SK-N-SH (cell line): ENCODE results near the gene ADAMTS16. TPM values are rescaled to one million over a fixed set of nuclear protein-coding genes. Genes with fewer than 3 reads are reported as not detected.

Experiments used
- CTCF ChIA-PET: fragments of 300-600, 350-600 bp; formaldehyde crosslinking; extraction: SDS; loops from one replicate; lab custom pipeline; 2021; lab: Yijun Ruan, JAX
- POLR2A ChIA-PET: fragments of 350-600 bp; sonication (Branson Sonifier 250); formaldehyde crosslinking; extraction: SDS; loops from one replicate; lab custom pipeline; 2020; ENCODE audit warnings: antibody characterized with exemption, inconsistent platforms; lab: Yijun Ruan, JAX
- DNase-seq: peaks from one replicate; pipeline ENCODE4 v3.0.0; 2012
- H2AFZ ChIP-seq: fragments of 200-600 bp; sonication (generic); 2 replicates; pipeline ENCODE4 v1.8.1; 2016; ENCODE audit warnings: antibody characterized with exemption, mild to moderate bottlenecking, low read depth
- H3F3A ChIP-seq: fragments of 200-600 bp; sonication (generic); replicated peaks from 2 replicates; pipeline ENCODE3; 2016; ENCODE audit warnings: antibody characterized with exemption, mild to moderate bottlenecking; ENCODE audit not compliant: insufficient read depth
- H3K27ac ChIP-seq, 2 experiments: fragments of 200-500 bp in 1 of 2; fragments of 200-600 bp in 1 of 2; sonication (Bioruptor generic) in 1 of 2; sonication (generic), shearing (Covaris generic) in 1 of 2; 2 replicates each; pipeline versions ENCODE4 v1.5.1 to v1.6.1; 2014 to 2016; ENCODE audit warnings: low read depth in 2 of 2, inconsistent platforms in 1 of 2, low read length in 1 of 2, mild to moderate bottlenecking in 1 of 2, mixed read lengths in 1 of 2
- H3K27me3 ChIP-seq: fragments of 200-600 bp; sonication (generic), shearing (Covaris generic); 2 replicates; pipeline ENCODE4 v1.6.1; 2016; ENCODE audit warnings: mixed run types; ENCODE audit not compliant: insufficient read depth
- H3K36me3 ChIP-seq, 2 experiments: fragments of 200-500 bp in 1 of 2; fragments of 200-600 bp in 1 of 2; sonication (Bioruptor generic) in 1 of 2; sonication (generic) in 1 of 2; replicated peaks in 1 of 2; 2 replicates each; pipeline versions ENCODE3 to v1.5.1; 2014 to 2016; ENCODE audit warnings: low read length in 1 of 2, mild to moderate bottlenecking in 1 of 2; ENCODE audit not compliant: insufficient read depth in 2 of 2, control insufficient read depth in 1 of 2
- H3K4me1 ChIP-seq, 2 experiments: fragments of 200-500 bp in 1 of 2; fragments of 200-600 bp in 1 of 2; sonication (Bioruptor generic) in 1 of 2; sonication (generic), shearing (Covaris generic) in 1 of 2; 2 replicates each; pipeline versions ENCODE4 v1.5.1 to v1.6.1; 2014 to 2016; ENCODE audit warnings: low read depth in 1 of 2, low read length in 1 of 2, mixed run types in 1 of 2; ENCODE audit not compliant: insufficient read depth in 2 of 2, control insufficient read depth in 1 of 2
- H3K4me2 ChIP-seq: fragments of 200-600 bp; sonication (generic), shearing (Covaris generic); 2 replicates; pipeline ENCODE4 v1.6.1; 2017; ENCODE audit warnings: mixed run types
- H3K4me3 ChIP-seq, 2 experiments: fragments of 200-500 bp in 1 of 2; fragments of 200-600 bp in 1 of 2; sonication (Bioruptor generic) in 1 of 2; sonication (generic), shearing (Covaris generic) in 1 of 2; 2 replicates each; pipeline versions ENCODE4 v1.5.1 to v1.8.1; 2014 to 2016; ENCODE audit warnings: low read depth in 2 of 2, inconsistent platforms in 1 of 2, low read length in 1 of 2, mild to moderate bottlenecking in 1 of 2, mixed read lengths in 1 of 2, moderate library complexity in 1 of 2
- H3K79me2 ChIP-seq: fragments of 200-600 bp; sonication (generic); 2 replicates; pipeline ENCODE4 v1.8.1; 2017; ENCODE audit warnings: mild to moderate bottlenecking; ENCODE audit not compliant: insufficient read depth
- H3K9ac ChIP-seq: fragments of 200-600 bp; sonication (generic); 2 replicates; pipeline ENCODE4 v1.6.1; 2017; ENCODE audit warnings: mixed run types
- H3K9me2 ChIP-seq: fragments of 200-600 bp; sonication (generic); 2 replicates; pipeline ENCODE4 v1.6.1; 2017; ENCODE audit warnings: mixed run types
- H3K9me3 ChIP-seq: fragments of 200-600 bp; sonication (generic); 2 replicates; pipeline ENCODE4 v1.6.1; 2017; ENCODE audit warnings: mixed run types, mild to moderate bottlenecking, moderate library complexity
- H4K20me1 ChIP-seq: fragments of 200-600 bp; sonication (generic); 2 replicates; pipeline ENCODE4 v1.6.1; 2017; ENCODE audit warnings: mild to moderate bottlenecking, mixed run types; ENCODE audit not compliant: insufficient read depth
- FOXM1 ChIP-seq: IDR thresholded peaks from 2 replicates; pipeline ENCODE4 v1.4.0; 2012; ENCODE audit warnings: low read depth, mild to moderate bottlenecking
- JUND ChIP-seq: IDR thresholded peaks from 2 replicates; pipeline ENCODE4 v1.4.0; 2012
- MEF2A ChIP-seq: IDR thresholded peaks from 2 replicates; pipeline ENCODE4 v1.4.0; 2012; ENCODE audit warnings: low read depth, borderline replicate concordance
- MXI1 ChIP-seq: IDR thresholded peaks from 2 replicates; pipeline ENCODE4 v1.6.1; 2012; ENCODE audit warnings: mild to moderate bottlenecking, low read depth, low read length, improper control_type of control experiment
- NFIC ChIP-seq: IDR thresholded peaks from 2 replicates; pipeline ENCODE4 v1.4.0; 2012; ENCODE audit warnings: borderline replicate concordance
- POLR2AphosphoS5 ChIP-seq: IDR thresholded peaks from 2 replicates; pipeline ENCODE4 v1.6.1; 2012; ENCODE audit warnings: low read depth, low read length
- RCOR1 ChIP-seq: fragments of 150-350 bp; IDR thresholded peaks from 2 replicates; pipeline ENCODE4 v1.6.1; 2017; ENCODE audit warnings: antibody characterized with exemption, low read length
- SIN3A ChIP-seq: IDR thresholded peaks from 2 replicates; pipeline ENCODE4 v1.6.1; 2012; ENCODE audit warnings: low read depth, mild to moderate bottlenecking, low read length, moderate library complexity, borderline replicate concordance
- SMC3 ChIP-seq: IDR thresholded peaks from 2 replicates; pipeline ENCODE4 v1.6.1; 2012; ENCODE audit warnings: low read depth, low read length, improper control_type of control experiment
- TAF1 ChIP-seq: IDR thresholded peaks from 2 replicates; pipeline ENCODE4 v1.6.1; 2012; ENCODE audit warnings: low read depth, mild to moderate bottlenecking, low read length, moderate library complexity, borderline replicate concordance
- WGBS: methylation state at CpG from one replicate; pipeline ENCODE4 v1.1.6; 2017; ENCODE audit warnings: low lambda C conversion rate; 5-methylcytosine and 5-hydroxymethylcytosine counted together
- polyA plus RNA-seq, 3 experiments: library from polyadenylated mRNA; depleted of rRNA; stranded (reverse); fragments of >200 nt; gene quantifications; 2 replicates each; pipeline ENCODE4 v1.2.3, GENCODE V29; 2012
- TF ChIP-seq, protein P1 (sequence below): fragments of 150-350 bp; IDR thresholded peaks from 2 replicates; pipeline ENCODE4 v1.6.1; 2017; ENCODE audit warnings: antibody characterized with exemption, low read length, low read depth, borderline replicate concordance
- TF ChIP-seq, protein P2 (sequence below): fragments of 200-600 bp; sonication (generic); IDR thresholded peaks from 2 replicates; pipeline ENCODE4 v1.6.1; 2017; ENCODE audit warnings: antibody characterized with exemption, mild to moderate bottlenecking, moderate library complexity
- TF ChIP-seq, protein P3 (sequence below): fragments of 150-350 bp; IDR thresholded peaks from 2 replicates; pipeline ENCODE4 v1.6.1; 2016; ENCODE audit warnings: mild to moderate bottlenecking, low read depth, low read length
- TF ChIP-seq, protein P4 (sequence below): IDR thresholded peaks from 2 replicates; pipeline ENCODE4 v1.4.0; 2012; ENCODE audit warnings: low read depth, borderline replicate concordance
- TF ChIP-seq, protein P5 (sequence below): IDR thresholded peaks from 2 replicates; pipeline ENCODE4 v1.4.0; 2012; ENCODE audit warnings: low read depth
- TF ChIP-seq, protein P6 (sequence below): IDR thresholded peaks from 2 replicates; pipeline ENCODE4 v1.6.1; 2012; ENCODE audit warnings: mild to moderate bottlenecking, low read depth, low read length, moderate library complexity
- TF ChIP-seq, protein P7 (sequence below): IDR thresholded peaks from 2 replicates; pipeline ENCODE4; 2012

Gene ADAMTS16
- polyA plus RNA-seq, 1 of the 3 experiments (the other 2 are of a cell fraction) = not detected

DNA sequence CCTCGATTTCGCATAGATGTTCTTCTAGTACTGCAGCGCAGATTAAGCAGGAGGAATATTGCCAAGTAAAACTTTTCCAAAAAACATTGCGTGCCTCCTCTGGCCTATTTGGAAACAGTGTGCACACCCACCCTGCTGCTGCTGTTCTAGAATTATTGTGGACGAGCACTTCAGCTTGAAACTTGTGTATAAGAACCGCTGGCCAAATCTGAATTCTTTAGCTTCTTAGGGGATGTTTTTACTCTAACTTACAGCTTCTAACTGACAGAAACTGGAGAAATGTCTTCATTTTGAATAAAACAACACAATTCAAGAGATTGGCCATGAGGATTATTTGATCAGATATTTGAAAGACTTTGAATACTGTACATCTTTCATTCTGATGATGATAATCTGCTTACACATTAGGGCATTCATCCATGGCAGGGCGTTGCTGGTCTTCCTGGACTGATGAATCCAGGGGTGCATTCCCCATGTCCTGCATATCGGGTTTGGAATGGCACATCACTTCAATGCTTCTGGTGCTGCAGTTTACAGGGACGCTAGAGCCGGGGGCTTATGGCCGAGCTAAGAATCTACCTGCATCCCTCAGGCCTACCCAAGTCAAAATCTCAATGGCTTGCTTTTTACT, 6.5 kb downstream of the ADAMTS16 start:
- 62% methylated on average over 11 of the region's 11 CpGs for WGBS
- Histone ChIP-seq H4K20me1 (no peaks in the 10 kb centered on the region), H3K27me3 (no peaks in the 10 kb centered on the region), H2AFZ (no peak overlapping the region), H3F3A (no peaks in the 10 kb centered on the region), H3K9me2 (no peaks in the 10 kb centered on the region), H3K4me3 (no peak overlapping the region), H3K9me3 (no peaks in the 10 kb centered on the region; the same call in 1 of the 2 replicates), H3K27ac (no peak overlapping the region), H3K79me2 (no peaks in the 10 kb centered on the region), H3K36me3 (no peaks in the 10 kb centered on the region), H3K9ac (no peak overlapping the region), H3K4me2 (no peak overlapping the region), H3K4me1 (no peaks in the 10 kb centered on the region; a peak in 1 of 4 replicates)
- CTCF ChIA-PET = interaction anchor here (0.7 to 1.4 kb wide), 3 partner anchors 19 to 247 kb away, joined by 3 read pairs; no protein-coding TSS in a partner anchor
- TF ChIP-seq SMC3 (no peak), JUND (no peak), MEF2A (no peak), NFIC (no peak), TAF1 (no peak), POLR2AphosphoS5 (no peak), SIN3A (no peak), RCOR1 (no peak)
- TF ChIP-seq, protein P1, sequence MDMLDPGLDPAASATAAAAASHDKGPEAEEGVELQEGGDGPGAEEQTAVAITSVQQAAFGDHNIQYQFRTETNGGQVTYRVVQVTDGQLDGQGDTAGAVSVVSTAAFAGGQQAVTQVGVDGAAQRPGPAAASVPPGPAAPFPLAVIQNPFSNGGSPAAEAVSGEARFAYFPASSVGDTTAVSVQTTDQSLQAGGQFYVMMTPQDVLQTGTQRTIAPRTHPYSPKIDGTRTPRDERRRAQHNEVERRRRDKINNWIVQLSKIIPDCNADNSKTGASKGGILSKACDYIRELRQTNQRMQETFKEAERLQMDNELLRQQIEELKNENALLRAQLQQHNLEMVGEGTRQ = no peak
- TF ChIP-seq, protein P2, sequence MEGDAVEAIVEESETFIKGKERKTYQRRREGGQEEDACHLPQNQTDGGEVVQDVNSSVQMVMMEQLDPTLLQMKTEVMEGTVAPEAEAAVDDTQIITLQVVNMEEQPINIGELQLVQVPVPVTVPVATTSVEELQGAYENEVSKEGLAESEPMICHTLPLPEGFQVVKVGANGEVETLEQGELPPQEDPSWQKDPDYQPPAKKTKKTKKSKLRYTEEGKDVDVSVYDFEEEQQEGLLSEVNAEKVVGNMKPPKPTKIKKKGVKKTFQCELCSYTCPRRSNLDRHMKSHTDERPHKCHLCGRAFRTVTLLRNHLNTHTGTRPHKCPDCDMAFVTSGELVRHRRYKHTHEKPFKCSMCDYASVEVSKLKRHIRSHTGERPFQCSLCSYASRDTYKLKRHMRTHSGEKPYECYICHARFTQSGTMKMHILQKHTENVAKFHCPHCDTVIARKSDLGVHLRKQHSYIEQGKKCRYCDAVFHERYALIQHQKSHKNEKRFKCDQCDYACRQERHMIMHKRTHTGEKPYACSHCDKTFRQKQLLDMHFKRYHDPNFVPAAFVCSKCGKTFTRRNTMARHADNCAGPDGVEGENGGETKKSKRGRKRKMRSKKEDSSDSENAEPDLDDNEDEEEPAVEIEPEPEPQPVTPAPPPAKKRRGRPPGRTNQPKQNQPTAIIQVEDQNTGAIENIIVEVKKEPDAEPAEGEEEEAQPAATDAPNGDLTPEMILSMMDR = no peak
- TF ChIP-seq, protein P3, sequence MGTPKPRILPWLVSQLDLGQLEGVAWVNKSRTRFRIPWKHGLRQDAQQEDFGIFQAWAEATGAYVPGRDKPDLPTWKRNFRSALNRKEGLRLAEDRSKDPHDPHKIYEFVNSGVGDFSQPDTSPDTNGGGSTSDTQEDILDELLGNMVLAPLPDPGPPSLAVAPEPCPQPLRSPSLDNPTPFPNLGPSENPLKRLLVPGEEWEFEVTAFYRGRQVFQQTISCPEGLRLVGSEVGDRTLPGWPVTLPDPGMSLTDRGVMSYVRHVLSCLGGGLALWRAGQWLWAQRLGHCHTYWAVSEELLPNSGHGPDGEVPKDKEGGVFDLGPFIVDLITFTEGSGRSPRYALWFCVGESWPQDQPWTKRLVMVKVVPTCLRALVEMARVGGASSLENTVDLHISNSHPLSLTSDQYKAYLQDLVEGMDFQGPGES = no peak
- TF ChIP-seq, protein P4, sequence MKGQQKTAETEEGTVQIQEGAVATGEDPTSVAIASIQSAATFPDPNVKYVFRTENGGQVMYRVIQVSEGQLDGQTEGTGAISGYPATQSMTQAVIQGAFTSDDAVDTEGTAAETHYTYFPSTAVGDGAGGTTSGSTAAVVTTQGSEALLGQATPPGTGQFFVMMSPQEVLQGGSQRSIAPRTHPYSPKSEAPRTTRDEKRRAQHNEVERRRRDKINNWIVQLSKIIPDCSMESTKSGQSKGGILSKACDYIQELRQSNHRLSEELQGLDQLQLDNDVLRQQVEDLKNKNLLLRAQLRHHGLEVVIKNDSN = no peak
- POLR2A ChIA-PET = no interaction called here
- DNase-seq = no peak

DNA sequence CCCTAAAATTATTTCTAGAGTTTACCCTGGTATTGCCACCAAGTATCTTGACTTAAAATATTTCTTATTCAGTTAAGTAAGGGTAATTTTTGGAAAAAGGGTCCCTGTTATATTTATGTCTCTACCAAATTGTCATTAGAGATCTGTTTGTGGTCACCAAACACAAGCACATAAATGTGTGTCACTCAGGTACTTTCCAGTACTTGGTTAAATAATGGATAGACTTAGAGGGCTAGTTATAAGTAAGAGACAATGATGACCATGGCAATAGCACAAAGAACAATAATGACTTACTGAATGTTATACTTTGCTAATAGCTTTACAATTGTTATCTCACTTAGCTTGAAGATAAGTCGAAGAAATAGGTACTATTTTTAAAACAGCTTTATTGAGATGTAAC, 9.0 kb downstream of the ADAMTS16 start:
- Histone ChIP-seq H2AFZ (no peak overlapping the region), H3K27me3 (no peaks in the 10 kb centered on the region), H3F3A (no peaks in the 10 kb centered on the region), H3K36me3 (no peaks in the 10 kb centered on the region), H3K27ac (no peak overlapping the region), H3K79me2 (no peaks in the 10 kb centered on the region), H3K9ac (no peak overlapping the region), H3K4me2 (no peak overlapping the region), H3K4me3 (no peak overlapping the region), H3K9me2 (no peaks in the 10 kb centered on the region), H3K9me3 (no peaks in the 10 kb centered on the region; the same call in 1 of the 2 replicates), H4K20me1 (no peaks in the 10 kb centered on the region), H3K4me1 (no peaks in the 10 kb centered on the region)
- POLR2A ChIA-PET = no interaction called here
- CTCF ChIA-PET = interaction anchor here (1.0 kb wide), 1 partner anchor 286 kb away, joined by 3 read pairs; no protein-coding TSS in a partner anchor
- 2% methylated on average over 1 of the region's 1 CpG for WGBS
- DNase-seq = no peak
- no peak for TF ChIP-seq MXI1
- TF ChIP-seq, protein P5, sequence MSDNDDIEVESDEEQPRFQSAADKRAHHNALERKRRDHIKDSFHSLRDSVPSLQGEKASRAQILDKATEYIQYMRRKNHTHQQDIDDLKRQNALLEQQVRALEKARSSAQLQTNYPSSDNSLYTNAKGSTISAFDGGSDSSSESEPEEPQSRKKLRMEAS = no peak
- TF ChIP-seq, protein P6, sequence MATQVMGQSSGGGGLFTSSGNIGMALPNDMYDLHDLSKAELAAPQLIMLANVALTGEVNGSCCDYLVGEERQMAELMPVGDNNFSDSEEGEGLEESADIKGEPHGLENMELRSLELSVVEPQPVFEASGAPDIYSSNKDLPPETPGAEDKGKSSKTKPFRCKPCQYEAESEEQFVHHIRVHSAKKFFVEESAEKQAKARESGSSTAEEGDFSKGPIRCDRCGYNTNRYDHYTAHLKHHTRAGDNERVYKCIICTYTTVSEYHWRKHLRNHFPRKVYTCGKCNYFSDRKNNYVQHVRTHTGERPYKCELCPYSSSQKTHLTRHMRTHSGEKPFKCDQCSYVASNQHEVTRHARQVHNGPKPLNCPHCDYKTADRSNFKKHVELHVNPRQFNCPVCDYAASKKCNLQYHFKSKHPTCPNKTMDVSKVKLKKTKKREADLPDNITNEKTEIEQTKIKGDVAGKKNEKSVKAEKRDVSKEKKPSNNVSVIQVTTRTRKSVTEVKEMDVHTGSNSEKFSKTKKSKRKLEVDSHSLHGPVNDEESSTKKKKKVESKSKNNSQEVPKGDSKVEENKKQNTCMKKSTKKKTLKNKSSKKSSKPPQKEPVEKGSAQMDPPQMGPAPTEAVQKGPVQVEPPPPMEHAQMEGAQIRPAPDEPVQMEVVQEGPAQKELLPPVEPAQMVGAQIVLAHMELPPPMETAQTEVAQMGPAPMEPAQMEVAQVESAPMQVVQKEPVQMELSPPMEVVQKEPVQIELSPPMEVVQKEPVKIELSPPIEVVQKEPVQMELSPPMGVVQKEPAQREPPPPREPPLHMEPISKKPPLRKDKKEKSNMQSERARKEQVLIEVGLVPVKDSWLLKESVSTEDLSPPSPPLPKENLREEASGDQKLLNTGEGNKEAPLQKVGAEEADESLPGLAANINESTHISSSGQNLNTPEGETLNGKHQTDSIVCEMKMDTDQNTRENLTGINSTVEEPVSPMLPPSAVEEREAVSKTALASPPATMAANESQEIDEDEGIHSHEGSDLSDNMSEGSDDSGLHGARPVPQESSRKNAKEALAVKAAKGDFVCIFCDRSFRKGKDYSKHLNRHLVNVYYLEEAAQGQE = no peak
- TF ChIP-seq SMC3 = no peak
- TF ChIP-seq, protein P7, sequence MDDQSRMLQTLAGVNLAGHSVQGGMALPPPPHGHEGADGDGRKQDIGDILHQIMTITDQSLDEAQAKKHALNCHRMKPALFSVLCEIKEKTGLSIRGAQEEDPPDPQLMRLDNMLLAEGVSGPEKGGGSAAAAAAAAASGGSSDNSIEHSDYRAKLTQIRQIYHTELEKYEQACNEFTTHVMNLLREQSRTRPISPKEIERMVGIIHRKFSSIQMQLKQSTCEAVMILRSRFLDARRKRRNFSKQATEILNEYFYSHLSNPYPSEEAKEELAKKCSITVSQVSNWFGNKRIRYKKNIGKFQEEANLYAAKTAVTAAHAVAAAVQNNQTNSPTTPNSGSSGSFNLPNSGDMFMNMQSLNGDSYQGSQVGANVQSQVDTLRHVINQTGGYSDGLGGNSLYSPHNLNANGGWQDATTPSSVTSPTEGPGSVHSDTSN = no peak
- no peak for TF ChIP-seq RCOR1
- TF ChIP-seq FOXM1 = no peak
